ENCODE data around the gene DNASE1L3. TPM values are rescaled to one million over a fixed set of nuclear protein-coding genes. Genes with fewer than 3 reads are reported as not detected.

Gene DNASE1L3
- total and polyA plus RNA-seq, 2 of the 8 experiments (the other 6 are each of a cell fraction or from before 2014, with no cell fraction given) = not detected

DNA sequence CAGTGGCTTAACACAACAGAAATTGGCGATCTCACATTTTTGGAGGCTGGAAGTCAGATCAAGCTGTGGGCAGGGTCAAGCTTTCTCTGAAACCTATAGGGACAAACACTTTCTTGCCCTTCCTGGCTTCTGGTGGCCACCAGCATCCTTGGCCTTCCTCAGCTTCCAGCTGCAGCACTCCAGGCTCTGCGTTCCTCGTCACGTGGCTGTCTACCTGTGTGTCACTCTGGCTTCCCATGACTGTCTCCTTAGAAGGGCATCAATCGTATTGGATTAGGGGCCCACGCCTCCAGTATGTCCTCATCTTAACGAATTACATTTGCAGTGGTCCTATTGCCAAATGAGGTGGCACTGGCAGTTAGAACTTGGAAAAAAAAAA lies 25.8 kb downstream of the DNASE1L3 start:
- Histone ChIP-seq H3K27ac (ENCODE audit: low read depth, low read length) (no peak overlapping the region), H3K9me3 (ENCODE audit: insufficient read depth in 2 of 2, low read depth in 1 of 2, low read length in 1 of 2) (no peaks in the 10 kb centered on the region), H2AFZ (ENCODE audit: low read length) (no peak overlapping the region; the same call in 1 of the 2 replicates), H3K14ac (ENCODE audit: insufficient read length) (no peak overlapping the region), H3K4me3 (ENCODE audit: extremely low read depth in 1 of 4, insufficient read depth in 2 of 4, low read depth in 3 of 4, low read length in 4 of 4) (no peak overlapping the region), H2AK5ac (ENCODE audit: low read depth, low read length) (no peak overlapping the region), H3K27me3 (replicated peaks in 1 of 4; ENCODE audit: control insufficient read depth in 3 of 4, extremely low read depth in 1 of 4, insufficient read depth in 3 of 4, low read length in 3 of 4) (no peaks in the 10 kb centered on the region), H3K36me3 (ENCODE audit: control insufficient read depth in 2 of 4, insufficient read depth in 4 of 4, low read length in 3 of 4) (no peaks in the 10 kb centered on the region), H3K4me1 (replicated peaks in 1 of 4; ENCODE audit: control insufficient read depth in 3 of 4, insufficient read depth in 4 of 4, low read length in 3 of 4) (peaks cover 0 to 4% (median 1%) of the 10 kb centered on the region in 4 experiments; a peak in 2 of 7 replicates), H3K4me2 (ENCODE audit: insufficient read depth in 1 of 2, low read depth in 2 of 2, low read length in 2 of 2) (no peak overlapping the region), H3K23ac (ENCODE audit: insufficient read length) (no peak overlapping the region), H4K20me1 (replicated peaks in 1 of 2; ENCODE audit: control insufficient read depth in 1 of 2, insufficient read depth in 2 of 2, low read length in 2 of 2) (no peaks in the 10 kb centered on the region), H4K5ac (ENCODE audit: insufficient read length, low read depth, low read length) (no peak overlapping the region), H2BK120ac (replicated peaks; ENCODE audit: low read depth, low read length) (no peak overlapping the region), H4K8ac (ENCODE audit: extremely low read depth, insufficient read depth, low read length) (no peak overlapping the region), H3K79me2 (ENCODE audit: control insufficient read depth in 1 of 2, insufficient read depth in 2 of 2, low read length in 2 of 2) (no peaks in the 10 kb centered on the region), H2BK15ac (ENCODE audit: low read length) (no peak overlapping the region), H2BK20ac (ENCODE audit: low read length) (no peak overlapping the region), H3K9ac (replicated peaks in 1 of 4; ENCODE audit: extremely low read depth in 1 of 4, low read depth in 3 of 4, low read length in 3 of 4) (no peak overlapping the region), H3K56ac (replicated peaks; ENCODE audit: insufficient read length, low read depth, low read length) (no peak overlapping the region), H3K4ac (replicated peaks; ENCODE audit: insufficient read length, low read depth, low read length) (no peak overlapping the region), H3K23me2 (ENCODE audit: low read depth, low read length) (no peaks in the 10 kb centered on the region), H3K79me1 (ENCODE audit: low read depth, low read length) (no peaks in the 10 kb centered on the region), H3K18ac (ENCODE audit: extremely low read depth, low read length) (no peak overlapping the region), H2BK5ac (ENCODE audit: low read depth, low read length) (no peak overlapping the region), H4K91ac (replicated peaks; ENCODE audit: insufficient read length, low read length) (no peak overlapping the region), H2BK12ac (ENCODE audit: low read depth, low read length) (no peak overlapping the region)
- DNase-seq (ENCODE audit: low read depth in 1 of 2, low spot score in 2 of 2) (no peak), FAIRE-seq (no peak)
- ChIA-PET CTCF (ENCODE audit: partially characterized antibody) (interaction anchor here (0.8 to 9.7 kb wide), 14 partner anchors 7 to 230 kb away, joined by 3 to 177 read pairs (median 4); partner anchors contain the start of gene ABHD6), POLR2A (ENCODE audit: partially characterized antibody) (interaction anchor here (3.0 kb wide), 1 partner anchor 122 kb away, joined by 19 read pairs; the partner anchor contains the start of genes HTD2 and RPP14)
- WGBS, 2 experiments (ENCODE audit: extremely low coverage in 1 of 2, insufficient coverage in 1 of 2, insufficient read length in 1 of 2, insufficient replicate concordance in 2 of 2, low coverage in 1 of 2, low lambda C conversion rate in 2 of 2, missing lambda C conversion rate in 1 of 2) = 92% methylated on average over 7 of the region's 7 CpGs; no CpG with 5 or more reads in 1 of the 2 experiments
- TF ChIP-seq KDM1A (IDR thresholded peaks at IDR 0.05; ENCODE audit: borderline replicate concordance, low read length) (no peak), CTBP2 (IDR thresholded peaks at IDR 0.05; ENCODE audit: borderline replicate concordance, insufficient read depth, insufficient read length, low read length) (no peak), YY1 (IDR thresholded peaks at IDR 0.05; ENCODE audit: low read depth, low read length) (no peak)

Data from H1 (cell line).